AG04450 (cell line): Measurements from ENCODE around the gene POFUT2. TPM values are rescaled to one million over a fixed set of nuclear protein-coding genes. Genes with fewer than 3 reads are reported as not detected.

Experiments
- CTCF ChIA-PET: fragments of 300-600, 350-600 bp; formaldehyde crosslinking; extraction: SDS; loops from one replicate; lab custom pipeline; 2022; ENCODE audit warnings: antibody characterized with exemption, inconsistent platforms; lab: Charles Lee
- POLR2A ChIA-PET: fragments of 350-600 bp; formaldehyde crosslinking; extraction: SDS; loops from one replicate; lab custom pipeline; 2021; ENCODE audit warnings: antibody characterized with exemption, inconsistent platforms; lab: Yijun Ruan, JAX
- DNase-seq: peaks from one replicate; pipeline ENCODE4 v3.0.0-alpha.2; 2011; ENCODE audit warnings: low read depth, low spot score
- H3K27ac ChIP-seq: one replicate; pipeline ENCODE4 v1.5.1; 2012; ENCODE audit warnings: low read depth, low read length, control low read depth
- H3K27me3 ChIP-seq: one replicate; pipeline ENCODE4 v1.6.0; 2012; ENCODE audit warnings: low read length; ENCODE audit not compliant: control insufficient read depth, insufficient read depth
- H3K4me3 ChIP-seq: 2 replicates; pipeline ENCODE4 v1.5.1; 2011; ENCODE audit warnings: mild to moderate bottlenecking, low read depth, low read length, control low read depth
- H3K9me3 ChIP-seq: 2 replicates; pipeline ENCODE4 v1.5.1; 2012; ENCODE audit warnings: low read length; ENCODE audit not compliant: control insufficient read depth, insufficient read depth
- polyA plus RNA-seq: library from polyadenylated mRNA; depleted of rRNA; stranded (reverse); fragments of >200 nt; gene quantifications from 2 replicates; pipeline ENCODE4 v1.2.3, GENCODE V29; 2011
- TF ChIP-seq, protein P1 (sequence below): IDR thresholded peaks from 2 replicates; pipeline ENCODE4 v1.5.1; 2011; ENCODE audit warnings: low read depth, low read length, control low read depth, inconsistent platforms

Gene POFUT2
- polyA plus RNA-seq, 1 experiment, result 35.5 TPM

DNA sequence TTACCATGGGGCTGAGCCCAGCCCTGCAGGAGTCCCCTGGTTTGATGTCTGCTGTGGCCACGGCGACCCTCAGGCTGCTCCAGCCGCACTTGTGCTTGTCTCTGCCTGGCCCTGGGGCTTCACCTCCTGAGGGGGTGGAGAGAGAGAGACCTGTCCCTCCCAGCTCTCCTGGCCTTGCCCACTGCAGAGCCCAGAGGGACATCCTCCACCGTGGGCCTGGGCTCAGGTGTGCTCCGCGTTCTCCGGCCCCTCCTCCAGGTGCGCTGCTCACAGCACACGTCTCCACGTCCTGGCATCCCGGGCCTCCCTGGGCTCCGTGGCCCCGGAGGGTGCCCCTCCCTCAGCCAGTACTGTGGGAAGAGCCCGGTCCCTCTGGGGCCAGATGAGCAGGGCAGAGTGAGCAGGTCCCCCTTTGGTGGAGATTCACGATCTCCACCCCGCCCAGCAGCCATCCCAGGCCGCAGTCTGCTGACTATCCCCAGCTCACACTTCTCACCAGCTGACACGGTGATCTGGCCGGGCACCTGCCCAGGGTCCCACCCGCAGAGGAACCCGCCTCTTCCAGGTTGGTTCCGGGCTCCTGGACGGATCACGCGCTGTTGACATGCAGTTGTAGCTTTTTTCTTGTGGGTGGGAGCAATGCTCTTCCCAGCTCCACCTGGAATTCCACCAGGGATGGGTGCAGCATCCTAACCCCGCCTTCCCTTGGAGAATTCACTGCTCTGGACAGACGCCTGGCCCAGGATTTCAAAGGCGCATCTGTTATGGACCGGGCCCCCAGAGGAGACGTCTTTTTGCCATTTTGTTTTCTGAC is 41.8 kb upstream of the POFUT2 start:
- H3K27me3 ChIP-seq, result no peaks in the 10 kb centered on the region
- no peaks in the 10 kb centered on the region; the same call in 1 of the 2 replicates for H3K9me3 ChIP-seq
- ChIA-PET CTCF (interaction anchor here (1.1 kb wide), 1 partner anchor 20 kb away, joined by 4 read pairs; no protein-coding TSS in a partner anchor), POLR2A (interaction anchor here (1.0 to 1.2 kb wide), 3 partner anchors 12 to 98 kb away, joined by 3 read pairs; no protein-coding TSS in a partner anchor)
- TF ChIP-seq, protein P1, sequence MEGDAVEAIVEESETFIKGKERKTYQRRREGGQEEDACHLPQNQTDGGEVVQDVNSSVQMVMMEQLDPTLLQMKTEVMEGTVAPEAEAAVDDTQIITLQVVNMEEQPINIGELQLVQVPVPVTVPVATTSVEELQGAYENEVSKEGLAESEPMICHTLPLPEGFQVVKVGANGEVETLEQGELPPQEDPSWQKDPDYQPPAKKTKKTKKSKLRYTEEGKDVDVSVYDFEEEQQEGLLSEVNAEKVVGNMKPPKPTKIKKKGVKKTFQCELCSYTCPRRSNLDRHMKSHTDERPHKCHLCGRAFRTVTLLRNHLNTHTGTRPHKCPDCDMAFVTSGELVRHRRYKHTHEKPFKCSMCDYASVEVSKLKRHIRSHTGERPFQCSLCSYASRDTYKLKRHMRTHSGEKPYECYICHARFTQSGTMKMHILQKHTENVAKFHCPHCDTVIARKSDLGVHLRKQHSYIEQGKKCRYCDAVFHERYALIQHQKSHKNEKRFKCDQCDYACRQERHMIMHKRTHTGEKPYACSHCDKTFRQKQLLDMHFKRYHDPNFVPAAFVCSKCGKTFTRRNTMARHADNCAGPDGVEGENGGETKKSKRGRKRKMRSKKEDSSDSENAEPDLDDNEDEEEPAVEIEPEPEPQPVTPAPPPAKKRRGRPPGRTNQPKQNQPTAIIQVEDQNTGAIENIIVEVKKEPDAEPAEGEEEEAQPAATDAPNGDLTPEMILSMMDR, result no peak
- H3K27ac ChIP-seq, result peak overlapping the region; percentile 93
- H3K4me3 ChIP-seq, result no peak overlapping the region
- no peak for DNase-seq

DNA sequence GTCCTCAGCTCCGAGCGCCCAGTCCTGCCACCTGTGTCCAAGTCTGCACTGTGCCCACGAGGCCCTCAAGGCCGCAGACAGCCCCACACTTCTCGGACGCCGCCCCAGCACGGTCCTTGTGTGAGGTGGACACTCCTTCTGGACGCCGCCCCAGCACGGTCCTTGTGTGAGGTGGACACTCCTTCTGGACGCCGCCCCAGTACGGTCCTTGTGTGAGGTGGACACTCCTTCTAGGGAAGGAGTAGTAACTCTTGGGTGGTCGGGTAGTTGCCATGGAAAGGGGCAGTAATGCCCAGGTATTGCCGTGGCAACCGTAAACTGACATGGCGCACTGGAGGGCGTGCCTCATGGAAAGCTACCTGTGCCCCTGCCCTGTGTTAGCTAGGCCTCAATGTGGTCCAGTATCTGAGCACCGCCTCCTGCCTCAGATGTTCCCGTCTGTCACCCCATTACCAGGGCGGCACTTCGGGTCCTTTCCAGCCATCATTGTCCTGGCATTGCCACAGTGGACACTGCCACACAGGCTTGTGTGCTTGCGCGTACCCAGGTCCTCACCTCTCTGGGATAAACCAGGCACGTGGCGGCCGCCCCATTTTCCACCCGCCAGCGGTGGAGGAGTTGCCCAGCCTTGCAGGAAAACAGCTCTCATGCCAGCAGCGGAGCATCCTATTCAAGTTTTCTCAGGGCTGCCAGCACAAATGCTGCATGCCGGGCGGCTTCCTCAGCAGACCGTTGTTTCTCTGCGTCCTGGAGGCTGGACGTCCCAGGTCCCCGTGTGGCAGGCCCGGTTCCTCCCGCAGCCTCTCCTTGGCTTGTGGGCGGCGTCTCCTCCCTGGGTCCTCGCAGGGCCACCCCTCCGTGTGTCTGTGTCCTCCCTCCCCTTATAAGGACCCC is 40.8 kb upstream of the POFUT2 start:
- Histone ChIP-seq H3K9me3 (no peaks in the 10 kb centered on the region; the same call in 1 of the 2 replicates), H3K27ac (no peak overlapping the region), H3K27me3 (no peaks in the 10 kb centered on the region), H3K4me3 (no peak overlapping the region)
- TF ChIP-seq, protein P1, result no peak
- no peak for DNase-seq
- ChIA-PET CTCF (no interaction called here), POLR2A (interaction anchor here (0.9 to 1.2 kb wide), 2 partner anchors 34 to 59 kb away, joined by 3 read pairs; no protein-coding TSS in a partner anchor)

DNA sequence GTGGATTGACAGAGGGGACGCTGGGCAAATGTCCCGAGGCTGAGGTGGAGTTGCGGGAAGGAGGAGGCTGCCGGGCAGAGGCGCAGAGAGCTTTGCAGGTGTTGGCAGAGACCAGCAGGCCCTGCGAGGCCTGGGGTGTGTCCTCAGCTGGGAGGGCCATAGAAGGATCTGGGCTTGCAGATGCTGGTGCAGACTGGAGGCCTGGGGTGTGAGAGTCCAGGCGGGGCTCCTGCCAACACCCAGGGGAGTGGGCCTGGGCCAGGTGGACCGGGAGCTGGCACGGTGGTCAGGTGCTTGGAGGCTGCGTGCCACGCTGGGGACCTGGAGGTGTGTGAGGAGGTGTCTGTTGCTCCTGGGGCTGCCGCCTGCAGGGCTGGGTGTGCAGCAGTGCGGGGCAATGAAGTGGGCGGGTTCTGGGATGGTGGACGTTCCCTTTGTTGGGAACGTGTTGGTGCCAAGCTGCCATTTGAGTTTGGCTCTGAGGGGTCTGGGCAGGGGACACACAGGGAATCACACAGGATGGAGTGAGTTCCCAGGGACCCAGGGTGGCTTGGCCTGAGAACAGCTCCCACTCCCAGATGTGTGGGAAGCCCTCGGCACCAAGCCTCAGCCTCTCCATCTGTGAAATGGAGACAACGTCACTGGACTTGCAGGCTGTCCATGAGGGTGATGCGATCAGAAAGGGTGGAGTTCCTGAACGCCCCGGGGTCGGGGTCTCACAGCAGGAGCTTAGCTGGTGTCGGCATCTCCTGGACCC is 39.9 kb upstream of the POFUT2 start:
- H3K9me3 ChIP-seq, result no peaks in the 10 kb centered on the region; the same call in 1 of the 2 replicates
- DNase-seq, result no peak
- H3K27ac ChIP-seq, result no peak overlapping the region
- CTCF ChIA-PET, result no interaction called here
- POLR2A ChIA-PET, result interaction anchor here (0.9 kb wide), 1 partner anchor 59 kb away, joined by 3 read pairs; no protein-coding TSS in a partner anchor
- H3K27me3 ChIP-seq, result no peaks in the 10 kb centered on the region
- TF ChIP-seq, protein P1, result no peak
- H3K4me3 ChIP-seq, result no peak overlapping the region

DNA sequence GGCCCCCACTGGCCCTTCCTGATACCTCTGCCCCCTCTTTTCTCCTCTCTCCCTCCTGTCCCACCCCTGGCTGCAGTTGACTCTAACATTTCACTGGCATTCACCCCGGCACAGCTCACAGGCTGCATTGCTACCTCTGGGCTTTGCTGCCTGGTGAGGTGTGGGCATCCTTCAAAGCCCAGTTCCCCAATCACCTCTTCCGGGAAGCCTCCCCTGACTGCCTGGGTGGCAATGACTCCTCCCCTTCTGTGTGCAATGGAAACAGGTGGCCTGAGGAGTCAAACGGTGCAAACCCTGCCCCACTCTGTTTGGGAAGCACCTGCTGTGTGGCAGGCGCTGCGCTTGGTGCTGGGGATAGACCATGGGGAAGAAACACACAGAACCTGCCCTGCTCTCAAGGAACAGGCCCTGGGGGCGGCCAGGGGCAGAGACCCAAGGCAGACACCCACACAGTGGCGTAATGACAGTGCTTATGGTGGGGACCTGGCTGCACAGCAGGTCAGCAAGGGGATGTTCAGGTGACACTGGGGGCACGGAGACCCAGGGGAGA is 39.3 kb upstream of the POFUT2 start:
- ChIA-PET CTCF (no interaction called here), POLR2A (no interaction called here)
- Histone ChIP-seq H3K4me3 (no peak overlapping the region), H3K27me3 (no peaks in the 10 kb centered on the region), H3K27ac (no peak overlapping the region), H3K9me3 (no peaks in the 10 kb centered on the region; the same call in 1 of the 2 replicates)
- DNase-seq, result no peak
- TF ChIP-seq, protein P1, result no peak
